Left lung (tissue), 10 donors: Measurements from ENCODE around the gene EXOC5. TPM values are rescaled to one million over a fixed set of nuclear protein-coding genes. Genes with fewer than 3 reads are reported as not detected.
"Not testable (repeated sequence)": the region's sequence is repeated elsewhere in the genome, so short reads cannot be mapped to it uniquely, and the experiment has no call there.

ENCODE experiments used
- ATAC-seq: fragments of 200-7000 bp; cut with Tn5 transposase; one replicate; pipeline ENCODE4 v1.9.1; 2020; ENCODE audit warnings: moderate library complexity
- DNase-seq, 4 donors: peaks; one replicate each; pipeline ENCODE4 v3.0.0-alpha.2; 2013 to 2020
- H3K27ac ChIP-seq, 2 donors: fragments of 200-600 bp; sonication (generic) in 1 of 2; one replicate each; pipeline versions ENCODE4 v1.5.0 to v1.8.0; 2020 to 2021
- H3K27me3 ChIP-seq, 2 donors: fragments of 200-600 bp; sonication (generic) in 1 of 2; one replicate each; pipeline versions ENCODE4 v1.5.0 to v1.8.0; 2020 to 2021
- H3K36me3 ChIP-seq, 2 donors: fragments of 200-600 bp; sonication (generic) in 1 of 2; one replicate each; pipeline versions ENCODE4 v1.5.0 to v1.8.0; 2020 to 2021
- H3K4me1 ChIP-seq, 2 donors: fragments of 200-600 bp; one replicate each; pipeline ENCODE4 v1.8.0; 2021
- H3K4me3 ChIP-seq, 2 donors: fragments of 200-600 bp; sonication (generic) in 1 of 2; one replicate each; pipeline versions ENCODE4 v1.5.0 to v1.8.0; 2020 to 2021; ENCODE audit warnings: mild to moderate bottlenecking in 1 of 2
- H3K9me3 ChIP-seq, 2 donors: fragments of 200-600 bp; sonication (generic) in 1 of 2; one replicate each; pipeline versions ENCODE4 v1.5.0 to v1.8.0; 2020 to 2021
- intact Hi-C, 2 donors: fragments of 100-400 bp; cut with DNase I; formaldehyde crosslinking; loops; one replicate each; pipeline versions ENCODE4 v1.11.2 to v1.14.2; 2022
- polyA plus RNA-seq, 6 donors: library from polyadenylated mRNA; unstranded; fragments of 120-200 nt; gene quantifications; one replicate each; pipeline ENCODE4 v1.2.1, GENCODE V29; 2013; ENCODE audit not compliant: insufficient read length in 6 of 6
- total RNA-seq, 2 donors: library from RNA; stranded (reverse); fragmentation: NEBNext Ultra II Directional; extraction: Animal tissue kit (Norgen Biotek cat#: 25700); gene quantifications; one replicate each; pipeline ENCODE4 v1.2.1, GENCODE V29; 2021
- TF ChIP-seq, protein P1 (sequence below), 2 donors: fragments of 200-600 bp; sonication (generic) in 1 of 2; IDR thresholded peaks; one replicate each; pipeline versions ENCODE4 v1.5.0 to v1.8.0; 2021; ENCODE audit warnings: antibody characterized with exemption in 2 of 2
- donor health status: DM: no; HTN: yes; CAD: no.
- donor health status: DM: no; HTN: no; CAD: no.

The EXOC5 gene
- total and polyA plus RNA-seq, 8 donors, result 59.5 to 81.7 (median 75.9) TPM

DNA sequence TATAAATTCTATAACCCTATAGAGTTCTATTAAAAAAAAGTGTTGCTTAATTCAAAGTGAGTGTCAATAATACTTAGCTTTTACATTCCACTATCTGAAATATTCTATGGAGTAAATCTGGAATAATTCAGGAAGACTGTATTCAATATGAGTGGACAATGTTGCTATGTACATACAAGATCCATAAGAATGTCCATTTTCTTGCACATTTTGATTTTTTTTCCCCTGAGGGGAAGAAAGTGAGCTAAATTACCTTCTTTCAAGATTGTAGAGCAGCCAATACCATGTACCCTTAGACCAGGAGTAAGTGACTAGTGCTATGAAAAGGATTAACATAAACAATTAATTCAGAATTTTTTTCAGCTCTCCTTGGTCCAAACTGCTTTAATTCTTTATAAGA, 25.4 kb downstream of the EXOC5 start:
- Histone ChIP-seq H3K4me3 (no peak overlapping the region), H3K9me3 (no peaks in the 10 kb centered on the region), H3K27ac (no peak overlapping the region), H3K27me3 (no peaks in the 10 kb centered on the region), H3K4me1 (no peaks in the 10 kb centered on the region), H3K36me3 (peaks cover 0 to 37% of the 10 kb centered on the region in 2 donors)
- intact Hi-C loops, result no loop called here
- ATAC-seq (no peak), DNase-seq (no peak)
- TF ChIP-seq, protein P1, sequence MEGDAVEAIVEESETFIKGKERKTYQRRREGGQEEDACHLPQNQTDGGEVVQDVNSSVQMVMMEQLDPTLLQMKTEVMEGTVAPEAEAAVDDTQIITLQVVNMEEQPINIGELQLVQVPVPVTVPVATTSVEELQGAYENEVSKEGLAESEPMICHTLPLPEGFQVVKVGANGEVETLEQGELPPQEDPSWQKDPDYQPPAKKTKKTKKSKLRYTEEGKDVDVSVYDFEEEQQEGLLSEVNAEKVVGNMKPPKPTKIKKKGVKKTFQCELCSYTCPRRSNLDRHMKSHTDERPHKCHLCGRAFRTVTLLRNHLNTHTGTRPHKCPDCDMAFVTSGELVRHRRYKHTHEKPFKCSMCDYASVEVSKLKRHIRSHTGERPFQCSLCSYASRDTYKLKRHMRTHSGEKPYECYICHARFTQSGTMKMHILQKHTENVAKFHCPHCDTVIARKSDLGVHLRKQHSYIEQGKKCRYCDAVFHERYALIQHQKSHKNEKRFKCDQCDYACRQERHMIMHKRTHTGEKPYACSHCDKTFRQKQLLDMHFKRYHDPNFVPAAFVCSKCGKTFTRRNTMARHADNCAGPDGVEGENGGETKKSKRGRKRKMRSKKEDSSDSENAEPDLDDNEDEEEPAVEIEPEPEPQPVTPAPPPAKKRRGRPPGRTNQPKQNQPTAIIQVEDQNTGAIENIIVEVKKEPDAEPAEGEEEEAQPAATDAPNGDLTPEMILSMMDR (IDR thresholded peaks at IDR 0.05), result no peak

DNA sequence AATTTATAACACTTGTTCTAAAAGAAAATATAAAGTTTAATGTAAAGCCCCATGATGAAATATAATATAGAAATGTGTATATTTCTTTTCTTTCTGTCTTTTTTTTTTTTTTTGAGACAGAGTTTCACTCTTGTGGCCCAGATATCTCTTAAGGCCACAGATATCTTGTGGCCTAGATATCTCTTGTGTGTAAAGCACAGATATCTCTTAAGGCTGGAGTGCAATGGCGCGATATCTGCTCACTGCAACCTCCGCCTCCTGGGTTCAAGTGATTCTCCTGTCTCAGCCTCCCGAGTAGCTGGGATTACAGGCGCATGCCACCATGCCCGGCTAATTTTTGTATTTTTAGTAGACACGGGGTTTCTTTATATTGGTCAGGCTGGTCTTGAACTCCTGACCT, 28.6 kb downstream of the EXOC5 start:
- ATAC-seq, H3K4me1 ChIP-seq, H3K9me3 ChIP-seq, intact Hi-C loops, H3K4me3 ChIP-seq, DNase-seq, H3K27ac ChIP-seq, H3K27me3 ChIP-seq: not testable (repeated sequence)
- H3K36me3 ChIP-seq, result peaks cover 0 to 44% of the 10 kb centered on the region in 2 donors

DNA sequence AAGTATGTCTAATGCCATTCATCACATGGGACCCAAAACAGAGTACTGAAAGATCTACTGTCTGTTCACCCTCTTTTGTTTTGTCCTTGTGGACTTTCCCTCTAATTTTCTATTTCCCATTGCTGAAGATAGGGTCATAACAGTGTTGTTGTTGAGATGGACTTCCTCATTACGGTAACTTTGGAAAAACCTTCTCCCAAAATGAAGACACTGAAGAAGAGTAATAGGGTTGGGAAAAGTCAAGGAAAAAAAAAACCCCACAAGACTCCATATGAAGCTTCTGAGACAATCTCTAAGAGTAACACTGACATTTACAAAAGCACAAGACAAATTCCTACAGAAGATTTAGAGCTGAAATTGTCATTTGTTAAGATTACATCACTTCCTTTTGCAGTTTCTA, 36.7 kb downstream of the EXOC5 start:
- Histone ChIP-seq H3K4me3 (no peak overlapping the region), H3K9me3 (no peaks in the 10 kb centered on the region), H3K27me3 (no peaks in the 10 kb centered on the region), H3K27ac (no peak overlapping the region), H3K4me1 (no peaks in the 10 kb centered on the region), H3K36me3 (peaks cover 0 to 77% of the 10 kb centered on the region in 2 donors)
- no peak for ATAC-seq
- no peak for DNase-seq
- TF ChIP-seq, protein P1 (IDR thresholded peaks at IDR 0.05), result no peak
- intact Hi-C loops, result no loop called here

DNA sequence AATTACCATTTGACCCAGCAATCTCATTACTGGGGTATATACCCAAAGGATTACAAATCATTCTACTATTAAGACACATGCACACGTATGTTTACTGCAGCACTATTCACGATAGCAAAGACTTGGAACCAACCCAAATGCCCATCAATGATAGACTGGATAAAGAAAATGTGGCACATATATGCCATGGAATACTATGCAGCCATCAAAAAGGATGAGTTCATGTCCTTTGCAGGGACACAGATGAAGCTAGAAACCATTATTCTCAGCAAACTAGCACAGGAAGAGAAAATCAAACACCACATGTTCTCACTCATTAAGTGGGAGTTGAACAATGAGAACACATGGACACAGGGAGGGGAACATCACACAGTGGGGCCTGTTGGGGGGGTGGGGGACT, 40.4 kb downstream of the EXOC5 start:
- H3K9me3 ChIP-seq, ATAC-seq, H3K4me3 ChIP-seq, DNase-seq, H3K27me3 ChIP-seq, H3K4me1 ChIP-seq, H3K27ac ChIP-seq, intact Hi-C loops: not testable (repeated sequence)
- peaks cover 0 to 50% of the 10 kb centered on the region in 2 donors for H3K36me3 ChIP-seq

DNA sequence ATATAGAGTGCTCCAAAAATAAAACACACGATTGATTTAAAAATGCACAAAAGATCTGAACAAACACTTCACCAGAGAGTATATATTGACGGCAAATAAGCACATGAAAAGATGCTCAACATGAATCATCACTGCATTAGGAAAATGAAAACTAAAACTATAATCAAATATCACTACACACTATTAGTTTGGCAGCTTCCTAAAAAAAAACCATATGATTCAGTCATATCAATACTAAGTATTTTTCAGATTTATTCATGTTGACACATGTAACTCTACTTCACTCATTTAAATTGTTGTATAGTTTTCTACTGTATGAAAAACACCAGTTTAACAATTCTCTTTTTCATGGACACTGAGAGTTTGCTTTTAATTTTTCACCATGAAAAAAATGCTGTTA, 41.6 kb downstream of the EXOC5 start:
- intact Hi-C loops, result no loop called here
- ATAC-seq (no peak), DNase-seq (no peak)
- TF ChIP-seq, protein P1 (IDR thresholded peaks at IDR 0.05), result no peak
- H3K4me1 ChIP-seq, result no peaks in the 10 kb centered on the region
- no peak overlapping the region for H3K27ac ChIP-seq
- no peak overlapping the region for H3K4me3 ChIP-seq
- peaks cover 0 to 39% of the 10 kb centered on the region in 2 donors for H3K36me3 ChIP-seq
- no peaks in the 10 kb centered on the region for H3K9me3 ChIP-seq
- no peaks in the 10 kb centered on the region for H3K27me3 ChIP-seq

DNA sequence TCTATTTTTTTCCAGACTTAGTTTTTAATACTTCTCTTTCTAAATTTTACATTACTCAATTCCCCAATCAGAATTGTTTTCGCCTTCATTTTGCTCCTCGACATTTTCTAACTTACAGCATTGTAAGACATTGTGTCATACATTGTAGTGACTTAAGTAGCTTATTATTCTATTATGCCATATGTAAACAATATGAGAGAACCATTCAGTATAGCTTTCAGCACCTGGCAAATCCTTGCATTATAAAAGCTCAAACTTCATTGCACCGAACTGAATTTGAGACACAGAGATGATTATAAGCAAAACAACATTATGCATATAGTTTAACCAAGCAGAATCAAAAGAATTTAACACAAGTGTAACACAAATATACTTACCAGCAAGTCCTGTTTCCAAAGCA, 46.8 kb downstream of the EXOC5 start:
- Histone ChIP-seq H3K27me3 (no peaks in the 10 kb centered on the region), H3K27ac (no peak overlapping the region), H3K4me1 (no peaks in the 10 kb centered on the region), H3K4me3 (no peak overlapping the region), H3K9me3 (no peaks in the 10 kb centered on the region), H3K36me3 (peaks cover 0 to 27% of the 10 kb centered on the region in 2 donors)
- ATAC-seq (no peak), DNase-seq (no peak)
- TF ChIP-seq, protein P1 (IDR thresholded peaks at IDR 0.05), result no peak
- intact Hi-C loops, result no loop called here
